Measurements from ENCODE around the gene NPL.

NPL gene

DNA sequence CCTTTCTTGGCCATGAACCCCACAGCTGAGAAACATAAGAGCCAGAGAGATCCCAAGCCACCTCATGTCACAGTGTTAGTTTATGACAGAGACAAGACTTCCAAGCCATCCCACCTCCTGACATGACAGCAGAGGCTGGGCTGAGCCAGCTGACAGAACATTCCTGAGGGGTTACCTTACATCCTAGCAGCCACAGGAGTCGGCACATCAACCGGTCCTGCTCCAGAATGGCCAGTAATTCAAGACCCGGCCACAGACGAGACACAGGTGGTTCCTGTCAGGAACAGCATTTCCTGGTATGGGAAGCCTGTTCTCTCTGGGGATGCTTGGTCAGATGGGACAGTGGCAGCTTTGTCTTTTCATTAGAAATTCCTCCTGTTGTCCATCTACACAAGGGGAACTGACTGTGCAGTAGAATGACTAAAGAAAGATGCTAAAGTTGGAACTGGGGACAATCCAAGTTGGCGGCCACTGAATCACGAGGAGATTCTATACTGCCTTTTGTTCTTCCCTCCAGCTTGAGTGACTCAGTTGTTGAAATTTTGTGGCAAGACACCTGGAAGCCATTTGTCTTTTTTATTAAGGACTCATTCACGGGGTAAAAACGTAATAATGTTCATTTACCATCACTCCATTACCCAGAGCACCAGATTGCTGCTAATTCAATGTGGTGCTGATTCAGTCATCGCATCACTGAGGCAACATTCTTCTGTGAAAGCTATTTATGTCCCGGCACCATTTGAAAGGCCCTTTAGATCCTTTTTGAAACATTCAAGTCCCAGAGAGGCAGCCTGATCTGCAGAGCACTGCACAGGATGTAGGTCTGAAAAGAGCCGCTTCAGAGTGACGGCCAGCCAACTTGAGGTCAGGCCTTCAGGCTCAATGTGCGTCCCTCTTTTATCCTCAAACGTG is 37.2 kb upstream of the NPL start:
- ATAC-seq = no peak; the same call in 1 of the 3 replicates
- TF ChIP-seq GLIS3 (CRISPR knock-in tag; IDR thresholded peaks at IDR 0.05) (no peak), TCF4 (CRISPR knock-in tag; IDR thresholded peaks at IDR 0.05; ENCODE audit: borderline replicate concordance) (no peak), ZC3H10 (CRISPR knock-in tag; IDR thresholded peaks at IDR 0.05) (no peak), BACH2 (CRISPR knock-in tag; IDR thresholded peaks at IDR 0.05; ENCODE audit: borderline replicate concordance) (no peak), ZNF8 (CRISPR knock-in tag; IDR thresholded peaks at IDR 0.05) (no peak), TOX (CRISPR knock-in tag; IDR thresholded peaks at IDR 0.05; ENCODE audit: borderline replicate concordance) (no peak), CSDC2 (CRISPR knock-in tag; IDR thresholded peaks at IDR 0.05) (no peak), ZFP30 (CRISPR knock-in tag; IDR thresholded peaks at IDR 0.05) (no peak), CREB5 (CRISPR knock-in tag; IDR thresholded peaks at IDR 0.05; ENCODE audit: low read depth) (no peak), ZFP3 (CRISPR knock-in tag; IDR thresholded peaks at IDR 0.05) (no peak), ESRRG (CRISPR knock-in tag; IDR thresholded peaks at IDR 0.05) (no peak), RARB (CRISPR knock-in tag; IDR thresholded peaks at IDR 0.05) (no peak), ARNTL (CRISPR knock-in tag; IDR thresholded peaks at IDR 0.05; ENCODE audit: borderline replicate concordance, low read depth) (no peak), OSR1 (CRISPR knock-in tag; IDR thresholded peaks at IDR 0.05) (no peak), ISL1 (CRISPR knock-in tag; IDR thresholded peaks at IDR 0.05) (no peak), SNAI2 (CRISPR knock-in tag; IDR thresholded peaks at IDR 0.05) (no peak), ZNF565 (CRISPR knock-in tag; conservative IDR thresholded peaks at IDR 0.05; ENCODE audit: low read depth) (no peak)
- TF ChIP-seq, protein P1, sequence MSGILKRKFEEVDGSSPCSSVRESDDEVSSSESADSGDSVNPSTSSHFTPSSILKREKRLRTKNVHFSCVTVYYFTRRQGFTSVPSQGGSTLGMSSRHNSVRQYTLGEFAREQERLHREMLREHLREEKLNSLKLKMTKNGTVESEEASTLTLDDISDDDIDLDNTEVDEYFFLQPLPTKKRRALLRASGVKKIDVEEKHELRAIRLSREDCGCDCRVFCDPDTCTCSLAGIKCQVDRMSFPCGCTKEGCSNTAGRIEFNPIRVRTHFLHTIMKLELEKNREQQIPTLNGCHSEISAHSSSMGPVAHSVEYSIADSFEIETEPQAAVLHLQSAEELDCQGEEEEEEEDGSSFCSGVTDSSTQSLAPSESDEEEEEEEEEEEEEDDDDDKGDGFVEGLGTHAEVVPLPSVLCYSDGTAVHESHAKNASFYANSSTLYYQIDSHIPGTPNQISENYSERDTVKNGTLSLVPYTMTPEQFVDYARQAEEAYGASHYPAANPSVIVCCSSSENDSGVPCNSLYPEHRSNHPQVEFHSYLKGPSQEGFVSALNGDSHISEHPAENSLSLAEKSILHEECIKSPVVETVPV (CRISPR knock-in tag; IDR thresholded peaks at IDR 0.05) = no peak
- TF ChIP-seq, protein P2, sequence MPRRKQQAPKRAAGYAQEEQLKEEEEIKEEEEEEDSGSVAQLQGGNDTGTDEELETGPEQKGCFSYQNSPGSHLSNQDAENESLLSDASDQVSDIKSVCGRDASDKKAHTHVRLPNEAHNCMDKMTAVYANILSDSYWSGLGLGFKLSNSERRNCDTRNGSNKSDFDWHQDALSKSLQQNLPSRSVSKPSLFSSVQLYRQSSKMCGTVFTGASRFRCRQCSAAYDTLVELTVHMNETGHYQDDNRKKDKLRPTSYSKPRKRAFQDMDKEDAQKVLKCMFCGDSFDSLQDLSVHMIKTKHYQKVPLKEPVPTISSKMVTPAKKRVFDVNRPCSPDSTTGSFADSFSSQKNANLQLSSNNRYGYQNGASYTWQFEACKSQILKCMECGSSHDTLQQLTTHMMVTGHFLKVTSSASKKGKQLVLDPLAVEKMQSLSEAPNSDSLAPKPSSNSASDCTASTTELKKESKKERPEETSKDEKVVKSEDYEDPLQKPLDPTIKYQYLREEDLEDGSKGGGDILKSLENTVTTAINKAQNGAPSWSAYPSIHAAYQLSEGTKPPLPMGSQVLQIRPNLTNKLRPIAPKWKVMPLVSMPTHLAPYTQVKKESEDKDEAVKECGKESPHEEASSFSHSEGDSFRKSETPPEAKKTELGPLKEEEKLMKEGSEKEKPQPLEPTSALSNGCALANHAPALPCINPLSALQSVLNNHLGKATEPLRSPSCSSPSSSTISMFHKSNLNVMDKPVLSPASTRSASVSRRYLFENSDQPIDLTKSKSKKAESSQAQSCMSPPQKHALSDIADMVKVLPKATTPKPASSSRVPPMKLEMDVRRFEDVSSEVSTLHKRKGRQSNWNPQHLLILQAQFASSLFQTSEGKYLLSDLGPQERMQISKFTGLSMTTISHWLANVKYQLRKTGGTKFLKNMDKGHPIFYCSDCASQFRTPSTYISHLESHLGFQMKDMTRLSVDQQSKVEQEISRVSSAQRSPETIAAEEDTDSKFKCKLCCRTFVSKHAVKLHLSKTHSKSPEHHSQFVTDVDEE (CRISPR knock-in tag; IDR thresholded peaks at IDR 0.05) = no peak
- TF ChIP-seq, protein P3, sequence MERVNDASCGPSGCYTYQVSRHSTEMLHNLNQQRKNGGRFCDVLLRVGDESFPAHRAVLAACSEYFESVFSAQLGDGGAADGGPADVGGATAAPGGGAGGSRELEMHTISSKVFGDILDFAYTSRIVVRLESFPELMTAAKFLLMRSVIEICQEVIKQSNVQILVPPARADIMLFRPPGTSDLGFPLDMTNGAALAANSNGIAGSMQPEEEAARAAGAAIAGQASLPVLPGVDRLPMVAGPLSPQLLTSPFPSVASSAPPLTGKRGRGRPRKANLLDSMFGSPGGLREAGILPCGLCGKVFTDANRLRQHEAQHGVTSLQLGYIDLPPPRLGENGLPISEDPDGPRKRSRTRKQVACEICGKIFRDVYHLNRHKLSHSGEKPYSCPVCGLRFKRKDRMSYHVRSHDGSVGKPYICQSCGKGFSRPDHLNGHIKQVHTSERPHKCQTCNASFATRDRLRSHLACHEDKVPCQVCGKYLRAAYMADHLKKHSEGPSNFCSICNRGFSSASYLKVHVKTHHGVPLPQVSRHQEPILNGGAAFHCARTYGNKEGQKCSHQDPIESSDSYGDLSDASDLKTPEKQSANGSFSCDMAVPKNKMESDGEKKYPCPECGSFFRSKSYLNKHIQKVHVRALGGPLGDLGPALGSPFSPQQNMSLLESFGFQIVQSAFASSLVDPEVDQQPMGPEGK (CRISPR knock-in tag; IDR thresholded peaks at IDR 0.05; ENCODE audit: borderline replicate concordance) = no peak

- TF ChIP-seq ZNF8 (CRISPR knock-in tag; IDR thresholded peaks at IDR 0.05) = no peak
- ATAC-seq = no peak
Measured at GRCh38 chr1:182754087-182754486, 35.5 kb upstream of the NPL start.

- no peak for ATAC-seq
- TF ChIP-seq ZFP3 (CRISPR knock-in tag; IDR thresholded peaks at IDR 0.05) (no peak), ZNF8 (CRISPR knock-in tag; IDR thresholded peaks at IDR 0.05) (no peak), TOX (CRISPR knock-in tag; IDR thresholded peaks at IDR 0.05; ENCODE audit: borderline replicate concordance) (no peak), CSDC2 (CRISPR knock-in tag; IDR thresholded peaks at IDR 0.05) (no peak)
Measured at GRCh38 chr1:182754543-182755314, 34.8 kb upstream of the NPL start.
